Measurements from ENCODE around the gene PTPRM. TPM values are rescaled to one million over a fixed set of nuclear protein-coding genes. Genes with fewer than 3 reads are reported as not detected.

The PTPRM gene
- polyA plus RNA-seq, 3 donors: 0.04 to 2.1 (median 0.66) TPM

- H3K27ac Mint-ChIP-seq: no peak overlapping the region
- Histone ChIP-seq H3K27ac (ENCODE audit: low read depth in 1 of 2, low read length in 2 of 2) (no peak overlapping the region), H4K20me1 (ENCODE audit: insufficient read depth, low read length) (no peaks in the 10 kb centered on the region), H3K79me2 (ENCODE audit: insufficient read depth, low read length) (no peaks in the 10 kb centered on the region), H2AFZ (ENCODE audit: insufficient read depth, low read depth, low read length, poor library complexity, severe bottlenecking) (no peak overlapping the region), H3K9ac (ENCODE audit: insufficient read depth, low read length, poor library complexity, severe bottlenecking) (no peak overlapping the region), H3K9me3 (replicated peaks in 1 of 2; ENCODE audit: control insufficient read depth in 1 of 2, insufficient read depth in 1 of 2, low read length in 2 of 2) (peaks cover 0 to 3% of the 10 kb centered on the region in 2 donors), H3K4me2 (replicated peaks; ENCODE audit: extremely low read depth, low read length, poor library complexity, severe bottlenecking) (no peak overlapping the region), H3K27me3 (ENCODE audit: control insufficient read depth in 2 of 2, insufficient read depth in 2 of 2, low read length in 2 of 2) (no peaks in the 10 kb centered on the region), H3K4me1 (ENCODE audit: control insufficient read depth in 1 of 2, insufficient read depth in 2 of 2, low read length in 2 of 2) (no peaks in the 10 kb centered on the region), H3K36me3 (replicated peaks in 1 of 2; ENCODE audit: control insufficient read depth in 1 of 2, insufficient read depth in 2 of 2, low read length in 2 of 2) (no peaks in the 10 kb centered on the region), H3K4me3 (replicated peaks in 1 of 3; ENCODE audit: low read depth in 2 of 3, low read length in 3 of 3) (no peak overlapping the region)
- H3K9me3 Mint-ChIP-seq: peaks cover 0 to 12% (median 5%) of the 10 kb centered on the region in 7 donors
- intact Hi-C loops (cut with micrococcal nuclease): no loop called here
- no peaks in the 10 kb centered on the region for H3K4me1 Mint-ChIP-seq
- no peak for TF ChIP-seq CTCF (IDR thresholded peaks at IDR 0.05)
- no CpG with 5 or more reads among the region's 2 CpGs for WGBS (ENCODE audit: insufficient coverage)
- H3K4me3 Mint-ChIP-seq: no peak overlapping the region
- no peaks in the 10 kb centered on the region for H3K27me3 Mint-ChIP-seq (ENCODE audit: low read depth in 3 of 3)
- no peak for DNase-seq
- no peaks in the 10 kb centered on the region for H3K36me3 Mint-ChIP-seq
These were observed 351.6 kb downstream of the PTPRM start for GRCh38 chr18:7918701-7919100.

DNA sequence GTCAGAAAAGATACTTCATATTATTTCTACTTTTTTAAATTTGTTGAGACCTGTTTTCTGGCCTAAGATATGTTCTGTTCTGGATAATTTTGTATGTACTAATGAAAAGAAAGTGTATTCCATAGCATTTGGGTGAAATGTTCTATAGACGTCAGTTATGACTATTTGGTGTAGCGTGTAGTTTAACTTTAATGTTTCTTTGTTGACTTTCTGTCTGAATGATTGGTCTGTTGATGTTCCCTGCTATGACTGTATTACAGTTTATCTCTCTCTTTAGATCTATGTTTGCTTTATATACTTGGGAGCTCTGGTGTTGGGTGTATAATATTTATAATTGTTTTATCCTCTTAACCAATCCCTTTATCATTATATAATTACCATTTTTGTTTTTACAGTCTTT is 352.4 kb downstream of the PTPRM start:
- no peak overlapping the region for H3K27ac ChIP-seq (ENCODE audit: low read depth in 1 of 2, low read length in 2 of 2)
- H3K4me1 ChIP-seq (ENCODE audit: control insufficient read depth in 1 of 2, insufficient read depth in 2 of 2, low read length in 2 of 2): no peaks in the 10 kb centered on the region
- peaks cover 0 to 12% (median 5%) of the 10 kb centered on the region in 7 donors for H3K9me3 Mint-ChIP-seq
- no CpG with 5 or more reads among the region's 2 CpGs for WGBS (ENCODE audit: insufficient coverage)
- no peak overlapping the region for H3K4me2 ChIP-seq (replicated peaks; ENCODE audit: extremely low read depth, low read length, poor library complexity, severe bottlenecking)
- H3K27ac Mint-ChIP-seq: no peak overlapping the region
- no peaks in the 10 kb centered on the region for H3K36me3 ChIP-seq (replicated peaks in 1 of 2; ENCODE audit: control insufficient read depth in 1 of 2, insufficient read depth in 2 of 2, low read length in 2 of 2)
- no peaks in the 10 kb centered on the region for H4K20me1 ChIP-seq (ENCODE audit: insufficient read depth, low read length)
- H3K27me3 ChIP-seq (ENCODE audit: control insufficient read depth in 2 of 2, insufficient read depth in 2 of 2, low read length in 2 of 2): no peaks in the 10 kb centered on the region
- H3K4me3 ChIP-seq (replicated peaks in 1 of 3; ENCODE audit: low read depth in 2 of 3, low read length in 3 of 3): no peak overlapping the region
- no peak for TF ChIP-seq CTCF (IDR thresholded peaks at IDR 0.05)
- H3K9me3 ChIP-seq (replicated peaks in 1 of 2; ENCODE audit: control insufficient read depth in 1 of 2, insufficient read depth in 1 of 2, low read length in 2 of 2): peaks cover 0 to 3% of the 10 kb centered on the region in 2 donors
- H3K4me1 Mint-ChIP-seq: no peaks in the 10 kb centered on the region
- DNase-seq: no peak
- H3K4me3 Mint-ChIP-seq: no peak overlapping the region
- intact Hi-C loops (cut with micrococcal nuclease): no loop called here
- no peak overlapping the region for H3K9ac ChIP-seq (ENCODE audit: insufficient read depth, low read length, poor library complexity, severe bottlenecking)
- no peak overlapping the region for H2AFZ ChIP-seq (ENCODE audit: insufficient read depth, low read depth, low read length, poor library complexity, severe bottlenecking)
- no peaks in the 10 kb centered on the region for H3K27me3 Mint-ChIP-seq (ENCODE audit: low read depth in 3 of 3)
- no peaks in the 10 kb centered on the region for H3K79me2 ChIP-seq (ENCODE audit: insufficient read depth, low read length)
- no peaks in the 10 kb centered on the region for H3K36me3 Mint-ChIP-seq
